GM18499 (cell line): ENCODE measurements around the gene RIMBP2.
"Not testable (repeated sequence)": the region's sequence is repeated elsewhere in the genome, so short reads cannot be mapped to it uniquely, and the experiment has no call there.

ENCODE experiments used
- ATAC-seq: cut with Tn5 transposase; IDR thresholded peaks from one replicate; pipeline ENCODE4 v1.9.1; 2021; ENCODE audit warnings: moderate number of reproducible peaks; ENCODE audit not compliant: insufficient read depth, unreplicated experiment

RIMBP2 gene

GRCh38 chr12:130587966-130588365 is 128.1 kb downstream of the RIMBP2 start:
- ATAC-seq, result no peak

- not testable (repeated sequence) for ATAC-seq
Observed at GRCh38 chr12:130584475-130584874, 131.6 kb downstream of the RIMBP2 start.

DNA sequence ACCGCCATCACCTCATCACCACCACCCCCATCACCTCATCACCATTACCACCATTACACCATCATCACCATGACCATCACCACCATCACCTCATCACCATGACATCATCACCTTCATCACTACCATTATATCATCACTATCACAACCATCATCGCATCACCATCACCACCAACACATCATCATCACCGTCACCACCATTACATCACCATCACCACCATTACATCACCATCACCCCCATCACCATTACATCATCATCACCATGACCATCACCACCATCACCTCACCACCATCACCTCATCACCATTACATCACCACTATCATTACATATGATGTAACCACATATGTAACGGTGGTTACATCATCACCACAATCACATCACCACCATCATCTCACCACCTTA is 132.3 kb downstream of the RIMBP2 start:
- ATAC-seq, result no peak

DNA sequence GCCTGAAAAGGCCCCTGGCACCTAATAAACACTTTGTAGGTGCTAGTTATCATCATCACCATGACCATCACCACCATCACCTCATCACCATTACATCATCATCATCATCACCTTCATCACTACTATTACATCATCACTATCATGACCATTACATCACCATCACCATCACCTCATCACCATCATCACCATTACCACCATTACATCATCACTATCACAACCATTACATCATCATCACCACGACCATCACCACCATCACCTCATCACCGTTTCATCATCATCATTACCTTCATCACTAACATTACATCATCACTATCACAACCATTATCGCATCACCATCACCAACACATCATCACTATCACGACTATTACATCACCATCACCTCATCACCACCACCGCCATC is 132.8 kb downstream of the RIMBP2 start:
- ATAC-seq, result no peak

DNA sequence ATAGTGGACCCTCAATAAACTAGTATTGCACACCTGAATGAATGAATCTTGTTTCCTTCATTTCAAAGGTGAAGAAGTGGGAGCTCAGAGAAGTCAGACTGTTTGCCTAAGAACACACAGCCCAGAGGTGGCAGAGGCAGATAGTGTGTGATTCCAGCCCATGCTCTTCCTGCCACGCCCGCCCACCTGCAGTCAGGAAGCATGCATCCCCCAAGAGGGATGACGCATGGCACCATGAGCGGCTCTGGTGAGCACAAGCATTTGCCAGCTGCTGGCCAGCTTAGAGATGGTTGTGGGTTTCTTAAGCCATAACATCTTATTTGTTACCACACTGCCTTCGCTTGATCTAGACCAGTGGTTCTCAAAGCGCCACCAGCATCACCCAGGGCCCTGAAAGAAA is 133.8 kb downstream of the RIMBP2 start:
- ATAC-seq, result no peak

DNA sequence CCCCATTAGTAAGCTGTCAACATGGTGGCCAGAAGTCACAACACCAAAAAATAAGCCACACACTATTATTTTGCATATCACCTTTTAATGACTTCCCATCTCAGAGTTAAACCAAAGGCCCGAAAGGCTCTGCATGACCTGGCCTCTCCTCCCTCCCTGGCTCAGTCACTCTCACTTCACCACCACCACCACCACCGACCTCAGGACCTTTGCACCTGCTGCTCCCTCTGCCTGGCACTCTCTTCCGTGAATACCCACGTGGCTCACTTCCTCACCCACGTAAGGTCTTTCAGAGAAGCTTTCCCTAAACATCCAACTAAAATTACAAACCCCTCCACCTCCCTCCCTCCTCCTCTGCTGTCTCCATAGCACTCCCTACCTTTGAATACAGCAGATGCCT is 134.3 kb downstream of the RIMBP2 start:
- no peak for ATAC-seq

DNA sequence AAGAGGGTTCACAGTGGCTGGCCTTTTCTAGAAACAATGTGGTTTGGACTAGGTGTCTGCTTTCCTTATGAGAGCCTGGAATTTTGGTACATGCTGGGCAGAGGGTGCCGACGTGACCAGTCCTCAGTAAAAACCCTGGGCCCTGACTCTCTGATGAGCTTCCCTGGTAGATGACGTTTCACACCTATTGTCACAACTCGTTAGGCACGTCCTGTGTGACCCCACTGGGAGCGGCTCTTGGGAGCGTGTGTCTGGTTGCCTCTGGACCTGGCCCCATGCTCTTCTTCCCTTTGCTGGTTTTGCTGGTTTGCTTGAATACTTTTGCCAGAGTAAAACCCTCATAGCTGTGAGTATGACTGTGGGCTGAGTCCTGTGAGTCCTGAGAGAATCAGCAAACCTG is 136.9 kb downstream of the RIMBP2 start:
- no peak for ATAC-seq

- ATAC-seq, result no peak
Observed at GRCh38 chr12:130577351-130577750, 138.7 kb downstream of the RIMBP2 start.

DNA sequence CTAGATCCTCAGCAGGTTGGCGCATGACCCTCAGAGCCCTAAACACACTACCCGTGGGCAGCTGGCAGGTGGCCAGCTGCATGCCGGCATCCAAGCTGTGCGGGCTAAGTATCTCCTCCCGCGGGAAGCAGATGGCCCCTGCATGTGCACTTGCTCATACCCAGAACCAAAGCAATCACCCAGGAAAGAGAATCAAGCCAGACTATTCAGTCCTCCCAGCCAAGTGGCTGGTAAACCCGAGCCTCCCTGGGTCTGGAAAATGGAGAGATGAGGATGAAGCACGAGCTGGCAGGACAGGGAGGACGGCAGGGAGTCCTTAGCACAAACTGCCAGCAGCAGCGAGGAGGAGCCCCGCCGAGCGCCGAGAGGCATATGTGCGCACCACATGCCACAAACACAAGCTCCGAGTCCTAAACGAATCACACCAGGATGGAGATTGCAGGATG is 139.7 kb downstream of the RIMBP2 start:
- ATAC-seq, result no peak

- ATAC-seq, result no peak
Observed at GRCh38 chr12:130574402-130574801, 141.7 kb downstream of the RIMBP2 start.

GRCh38 chr12:130573766-130574165 is 142.3 kb downstream of the RIMBP2 start:
- no peak for ATAC-seq

GRCh38 chr12:130573235-130573634 is 142.9 kb downstream of the RIMBP2 start:
- ATAC-seq, result no peak

DNA sequence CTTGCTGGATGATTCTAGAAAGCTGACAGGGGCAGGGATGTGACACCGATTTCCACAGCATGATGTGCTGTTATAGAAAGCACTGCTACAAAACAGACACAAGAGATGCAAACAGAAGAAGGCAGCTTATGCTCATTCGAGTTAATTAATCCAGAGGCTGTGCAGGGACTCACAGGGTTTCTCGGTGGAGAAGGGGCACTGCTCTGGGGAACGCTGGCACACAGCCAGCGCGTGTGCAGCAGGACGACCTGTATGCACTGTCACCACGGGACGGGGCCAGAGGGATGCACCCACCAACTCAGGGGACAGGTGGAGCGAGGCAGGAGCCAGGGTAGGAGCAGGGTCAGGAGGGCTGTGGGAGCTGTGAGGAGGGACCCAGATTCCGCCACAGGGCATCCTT is 143.5 kb downstream of the RIMBP2 start:
- no peak for ATAC-seq

DNA sequence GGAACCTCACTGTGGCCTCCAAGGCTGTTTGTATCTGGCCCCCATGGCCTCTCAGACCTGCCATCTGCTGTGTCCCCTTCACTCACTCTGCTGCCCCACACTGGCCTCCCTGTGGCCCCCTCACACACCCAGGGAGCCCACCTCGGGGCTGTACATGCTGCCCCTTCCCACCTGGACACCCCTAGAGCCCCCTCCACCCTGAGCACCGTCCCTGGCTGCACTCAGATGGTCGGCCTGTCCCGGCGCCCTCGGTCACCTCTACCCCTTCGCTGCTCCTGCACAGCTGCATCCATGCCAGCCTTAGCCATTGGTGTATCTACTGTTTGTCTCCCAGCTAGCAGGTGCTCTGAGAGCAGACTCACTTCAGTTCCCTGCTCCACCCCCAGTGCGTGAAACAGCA is 144.4 kb downstream of the RIMBP2 start:
- no peak for ATAC-seq

GRCh38 chr12:130571089-130571488 is 145.0 kb downstream of the RIMBP2 start:
- no peak for ATAC-seq

DNA sequence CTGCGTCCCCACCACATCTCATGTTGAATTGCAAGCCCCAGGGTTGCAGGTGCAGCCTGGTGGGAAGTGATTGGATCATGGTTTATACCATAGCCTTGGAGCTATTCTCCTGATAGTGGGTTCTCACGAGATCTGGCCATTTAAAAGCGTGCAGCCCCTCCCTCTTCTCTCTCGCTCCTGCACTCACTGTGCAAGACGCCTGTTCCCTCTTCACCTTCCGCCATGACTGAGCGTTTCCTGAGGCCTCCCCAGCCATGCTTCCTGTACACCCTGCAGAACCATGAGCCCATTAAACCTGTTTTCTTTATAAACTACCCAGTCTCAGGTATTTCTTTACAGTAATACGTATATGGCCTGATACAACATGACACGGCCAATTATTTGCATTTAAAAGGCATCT is 146.6 kb downstream of the RIMBP2 start:
- no peak for ATAC-seq

DNA sequence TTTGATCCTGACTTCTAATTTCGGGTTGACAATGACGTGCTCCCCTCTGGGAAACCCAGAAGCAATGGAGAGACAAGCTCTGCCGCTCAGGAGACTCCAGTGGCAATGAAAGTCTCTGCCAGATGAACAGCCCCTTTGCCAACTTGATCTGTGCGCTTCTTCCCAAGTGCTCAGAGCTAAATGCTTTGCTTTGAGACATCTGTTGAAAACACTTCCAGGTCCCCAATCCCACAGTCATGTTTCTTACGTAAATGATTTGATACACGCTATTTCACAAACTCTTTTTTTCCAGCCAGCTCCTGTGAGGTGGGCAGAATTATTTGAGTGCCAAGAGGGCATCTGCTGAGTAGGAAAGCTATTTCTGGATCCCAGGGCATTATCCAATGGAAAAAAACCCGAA is 147.6 kb downstream of the RIMBP2 start:
- ATAC-seq, result no peak

- ATAC-seq, result no peak
Observed at GRCh38 chr12:130568041-130568440, 148.1 kb downstream of the RIMBP2 start.

DNA sequence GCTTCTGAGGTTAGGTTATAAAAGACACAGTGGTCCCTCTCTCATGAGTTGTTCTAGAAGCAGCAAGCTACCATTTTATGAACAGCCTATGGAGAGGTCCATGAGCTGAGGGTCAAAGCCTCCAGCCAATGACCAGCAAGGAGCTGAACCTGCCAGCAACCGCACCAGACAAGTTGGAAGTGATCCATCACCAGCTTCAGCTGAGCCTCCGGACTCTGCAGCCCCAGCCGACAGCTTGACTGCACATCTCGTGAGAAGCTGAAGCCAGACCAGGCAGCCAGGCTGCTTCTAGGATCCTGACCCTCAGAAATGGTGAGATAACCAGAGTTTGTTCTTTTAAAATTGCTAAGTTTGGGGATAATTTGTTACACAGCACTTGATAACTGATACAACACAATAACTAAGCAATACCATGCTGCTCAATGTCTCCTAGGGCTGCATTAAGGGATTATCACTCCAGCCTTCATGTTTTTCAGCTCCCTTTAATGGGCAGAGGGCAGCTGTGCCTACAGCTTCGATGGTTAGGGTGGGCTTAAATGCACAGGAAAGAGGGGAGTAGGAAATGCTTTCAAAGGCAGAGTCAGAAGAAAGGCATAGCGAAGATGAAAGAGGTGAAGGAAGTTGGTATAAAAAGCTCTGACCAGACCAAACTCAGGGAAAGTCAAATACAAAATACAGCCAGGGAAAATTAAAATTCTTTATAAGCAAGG is 149.5 kb downstream of the RIMBP2 start:
- no peak for ATAC-seq

GRCh38 chr12:130565189-130565588 is 150.9 kb downstream of the RIMBP2 start:
- ATAC-seq, result no peak

- no peak for ATAC-seq
Observed at GRCh38 chr12:130563323-130563722, 152.8 kb downstream of the RIMBP2 start.

- ATAC-seq, result no peak
Observed at GRCh38 chr12:130562716-130563115, 153.4 kb downstream of the RIMBP2 start.

- ATAC-seq, result no peak
Observed at GRCh38 chr12:130560321-130560720, 155.8 kb downstream of the RIMBP2 start.
